CD4-positive, alpha-beta T cell (primary cell): ENCODE results near the gene COLGALT1. TPM values are rescaled to one million over a fixed set of nuclear protein-coding genes. Genes with fewer than 3 reads are reported as not detected.
"Not testable (repeated sequence)": the region's sequence is repeated elsewhere in the genome, so short reads cannot be mapped to it uniquely, and the experiment has no call there.

Experiments
- ATAC-seq: fragments of 200-7000 bp; cut with Tn5 transposase; one replicate; pipeline ENCODE4 v1.10.0; 2022; ENCODE audit warnings: mild to moderate bottlenecking; ENCODE audit not compliant: poor library complexity
- CTCF ChIA-PET: fragments of 350-600 bp; sonication (Branson Sonifier 250); formaldehyde crosslinking; loops from one replicate; lab custom pipeline; 2021; ENCODE audit warnings: antibody characterized with exemption, inconsistent platforms; lab: Charles Lee
- POLR2A ChIA-PET: fragments of 350-600 bp; sonication (Branson Sonifier 250); formaldehyde crosslinking; loops from one replicate; lab custom pipeline; 2021; ENCODE audit warnings: antibody characterized with exemption, inconsistent platforms; lab: Charles Lee
- DNase-seq, 14 experiments: peaks; one replicate each; pipeline ENCODE4 v3.0.0-alpha.2; 2013 to 2020; ENCODE audit warnings: mixed read lengths in 2 of 14
- H3K27ac ChIP-seq, 2 donors: one replicate each; pipeline versions ENCODE4 v1.5.1 to v1.7.0; 2013; ENCODE audit warnings: low read length in 2 of 2, low read depth in 1 of 2, mild to moderate bottlenecking in 1 of 2
- H3K27me3 ChIP-seq, 2 experiments: 1 replicate in 1 of 2; 2 replicates in 1 of 2; pipeline versions ENCODE4 v1.6.1 to v1.7.0; 2013; ENCODE audit warnings: low read length in 2 of 2, control low read depth in 1 of 2, mild to moderate bottlenecking in 1 of 2, moderate library complexity in 1 of 2; ENCODE audit not compliant: insufficient read depth in 2 of 2, control insufficient read depth in 1 of 2
- H3K36me3 ChIP-seq: one replicate; pipeline ENCODE4 v1.6.1; 2013; ENCODE audit warnings: low read length, control low read depth; ENCODE audit not compliant: insufficient read depth
- H3K4me1 ChIP-seq: one replicate; pipeline ENCODE4 v1.6.1; 2013; ENCODE audit warnings: low read length, control low read depth; ENCODE audit not compliant: insufficient read depth
- H3K4me3 ChIP-seq: one replicate; pipeline ENCODE4 v1.5.1; 2013; ENCODE audit warnings: mild to moderate bottlenecking, low read length, moderate library complexity
- H3K9me3 ChIP-seq, 2 experiments: 1 replicate in 1 of 2; 2 replicates in 1 of 2; pipeline versions ENCODE4 v1.6.1 to v1.7.0; 2013; ENCODE audit warnings: low read length in 2 of 2, mild to moderate bottlenecking in 2 of 2, control low read depth in 1 of 2, moderate library complexity in 1 of 2; ENCODE audit not compliant: control insufficient read depth in 1 of 2, insufficient read depth in 1 of 2
- H3K27ac Mint-ChIP-seq: one replicate; pipeline ENCODE4 v1.8.0; 2020; ENCODE audit warnings: mixed read lengths
- H3K27me3 Mint-ChIP-seq: one replicate; pipeline ENCODE4 v1.8.0; 2021; ENCODE audit warnings: mixed read lengths
- H3K36me3 Mint-ChIP-seq: one replicate; pipeline ENCODE4 v1.8.0; 2021; ENCODE audit warnings: low read depth, mixed read lengths
- H3K4me1 Mint-ChIP-seq: one replicate; pipeline ENCODE4 v1.8.0; 2021; ENCODE audit warnings: low read depth, mixed read lengths
- H3K4me3 Mint-ChIP-seq: one replicate; pipeline ENCODE4 v1.8.0; 2020; ENCODE audit warnings: mild to moderate bottlenecking, mixed read lengths
- H3K9me3 Mint-ChIP-seq: one replicate; pipeline ENCODE4 v1.8.0; 2020; ENCODE audit warnings: mixed read lengths
- CTCF ChIP-seq: fragments of 200-600 bp; IDR thresholded peaks from one replicate; pipeline ENCODE4 v1.8.0; 2022; ENCODE audit warnings: antibody characterized with exemption, mild to moderate bottlenecking
- intact Hi-C, 2 experiments: fragments of 100-400 bp; cut with DNase I in 1 of 2; cut with micrococcal nuclease in 1 of 2; formaldehyde crosslinking; loops; one replicate each; pipeline versions ENCODE4 v1.15.1 to v1.9.0; 2023 to 2025; cut with DNase I, micrococcal nuclease
- total RNA-seq, 174 experiments: library from RNA in 2 of 174; stranded (reverse) in 2 of 174; gene quantifications; one replicate each; pipeline ENCODE4 v1.2.3 and lab custom pipeline; 2021 to 2026

Gene COLGALT1
- total RNA-seq, 2 experiments from 2014 or later, result 30.3 to 30.6 TPM

GRCh38 chr19:17582613-17583012 lies 27.2 kb downstream of the COLGALT1 start:
- Histone ChIP-seq H3K27me3 (no peaks in the 10 kb centered on the region), H3K4me1 (no peaks in the 10 kb centered on the region), H3K36me3 (peaks cover 40% of the 10 kb centered on the region), H3K9me3 (no peaks in the 10 kb centered on the region), H3K27ac (no peak overlapping the region), H3K4me3 (no peak overlapping the region)
- peaks cover 41% of the 10 kb centered on the region for H3K36me3 Mint-ChIP-seq
- H3K27ac Mint-ChIP-seq, result no peak overlapping the region
- ATAC-seq (no peak), DNase-seq (no peak)
- no peaks in the 10 kb centered on the region for H3K9me3 Mint-ChIP-seq
- CTCF ChIA-PET, result no interaction called here
- intact Hi-C loops, result no loop called here
- H3K27me3 Mint-ChIP-seq, result no peaks in the 10 kb centered on the region
- no peaks in the 10 kb centered on the region for H3K4me1 Mint-ChIP-seq
- TF ChIP-seq CTCF, result no peak
- H3K4me3 Mint-ChIP-seq, result no peak overlapping the region
- POLR2A ChIA-PET, result no interaction called here

GRCh38 chr19:17584132-17584531 lies 28.7 kb downstream of the COLGALT1 start:
- peaks cover 35% of the 10 kb centered on the region for H3K36me3 Mint-ChIP-seq
- Histone ChIP-seq H3K27me3 (no peaks in the 10 kb centered on the region), H3K4me1 (no peaks in the 10 kb centered on the region), H3K4me3 (no peak overlapping the region), H3K36me3 (peaks cover 27% of the 10 kb centered on the region), H3K27ac (no peak overlapping the region), H3K9me3 (no peaks in the 10 kb centered on the region)
- H3K4me1 Mint-ChIP-seq, result no peaks in the 10 kb centered on the region
- H3K9me3 Mint-ChIP-seq, result no peaks in the 10 kb centered on the region
- ChIA-PET CTCF (no interaction called here), POLR2A (no interaction called here)
- no peak overlapping the region for H3K27ac Mint-ChIP-seq
- H3K27me3 Mint-ChIP-seq, result no peaks in the 10 kb centered on the region
- H3K4me3 Mint-ChIP-seq, result no peak overlapping the region
- no peak for TF ChIP-seq CTCF
- ATAC-seq (no peak), DNase-seq (no peak)
- intact Hi-C loops, result no loop called here

DNA sequence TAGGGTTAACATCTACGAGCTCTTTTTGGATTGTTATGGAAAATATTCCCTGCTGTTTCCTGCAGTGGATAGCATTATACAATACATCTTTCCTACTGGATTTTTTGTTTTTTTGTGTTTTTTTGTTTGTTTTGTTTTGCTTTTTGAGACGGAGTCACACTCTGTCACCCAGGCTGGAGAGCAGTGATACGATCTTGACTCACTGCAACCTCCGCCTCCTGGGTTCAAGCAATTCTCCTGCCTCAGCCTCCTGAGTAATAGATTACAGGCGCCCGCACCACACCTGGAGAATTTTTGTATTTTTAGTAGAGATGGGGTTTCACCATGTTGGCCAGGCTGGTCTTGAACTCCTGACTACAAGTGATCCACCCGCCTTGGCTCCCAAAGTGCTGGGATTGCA lies 29.9 kb downstream of the COLGALT1 start:
- H3K4me1 ChIP-seq, POLR2A ChIA-PET, DNase-seq, H3K4me1 Mint-ChIP-seq, CTCF ChIA-PET, ATAC-seq, H3K27ac Mint-ChIP-seq, H3K9me3 ChIP-seq, H3K4me3 ChIP-seq, H3K27ac ChIP-seq, H3K9me3 Mint-ChIP-seq, H3K27me3 ChIP-seq, H3K4me3 Mint-ChIP-seq, H3K27me3 Mint-ChIP-seq, intact Hi-C loops: not testable (repeated sequence)
- H3K36me3 Mint-ChIP-seq, result peaks cover 22% of the 10 kb centered on the region
- peaks cover 21% of the 10 kb centered on the region for H3K36me3 ChIP-seq

- Mint-ChIP-seq H3K4me1 (no peaks in the 10 kb centered on the region), H3K27me3 (peaks cover 21% of the 10 kb centered on the region), H3K4me3 (no peak overlapping the region), H3K9me3 (no peaks in the 10 kb centered on the region), H3K36me3 (no peaks in the 10 kb centered on the region), H3K27ac (no peak overlapping the region)
- no peaks in the 10 kb centered on the region for H3K9me3 ChIP-seq
- intact Hi-C loops, result no loop called here
- CTCF ChIA-PET, result no interaction called here
- H3K27me3 ChIP-seq, result no peaks in the 10 kb centered on the region
- POLR2A ChIA-PET, result no interaction called here
- ATAC-seq (no peak), DNase-seq (no peak)
- TF ChIP-seq CTCF, result no peak
- no peaks in the 10 kb centered on the region for H3K4me1 ChIP-seq
- no peak overlapping the region for H3K4me3 ChIP-seq
- H3K36me3 ChIP-seq, result no peaks in the 10 kb centered on the region
- no peak overlapping the region for H3K27ac ChIP-seq
These were observed 35.4 kb downstream of the COLGALT1 start for GRCh38 chr19:17590866-17591265.

GRCh38 chr19:17594296-17594695 lies 38.8 kb downstream of the COLGALT1 start:
- H3K36me3 ChIP-seq, CTCF ChIA-PET, H3K4me1 ChIP-seq, H3K27ac Mint-ChIP-seq, POLR2A ChIA-PET, ATAC-seq, H3K9me3 ChIP-seq, H3K4me3 Mint-ChIP-seq, H3K9me3 Mint-ChIP-seq, H3K27me3 ChIP-seq, H3K4me3 ChIP-seq, H3K27ac ChIP-seq, H3K4me1 Mint-ChIP-seq, intact Hi-C loops, H3K36me3 Mint-ChIP-seq, DNase-seq: not testable (repeated sequence)
- H3K27me3 Mint-ChIP-seq, result peaks cover 21% of the 10 kb centered on the region
